Stimulated activated CD8-positive, alpha-beta memory T cell treated with anti-CD3 and anti-CD28 coated beads, Interleukin-12 subunit alpha, Interleukin-12 subunit beta, amount 100 ng/mL, for 1 hour (primary cell): Measurements from ENCODE around the gene WDR5B.
"Not testable (repeated sequence)": the region's sequence is repeated elsewhere in the genome, so short reads cannot be mapped to it uniquely, and the experiment has no call there.

Experiments
- DNase-seq: peaks from one replicate; pipeline ENCODE4 v3.0.0-alpha.2; 2020; ENCODE audit warnings: low read depth

Gene WDR5B

DNA sequence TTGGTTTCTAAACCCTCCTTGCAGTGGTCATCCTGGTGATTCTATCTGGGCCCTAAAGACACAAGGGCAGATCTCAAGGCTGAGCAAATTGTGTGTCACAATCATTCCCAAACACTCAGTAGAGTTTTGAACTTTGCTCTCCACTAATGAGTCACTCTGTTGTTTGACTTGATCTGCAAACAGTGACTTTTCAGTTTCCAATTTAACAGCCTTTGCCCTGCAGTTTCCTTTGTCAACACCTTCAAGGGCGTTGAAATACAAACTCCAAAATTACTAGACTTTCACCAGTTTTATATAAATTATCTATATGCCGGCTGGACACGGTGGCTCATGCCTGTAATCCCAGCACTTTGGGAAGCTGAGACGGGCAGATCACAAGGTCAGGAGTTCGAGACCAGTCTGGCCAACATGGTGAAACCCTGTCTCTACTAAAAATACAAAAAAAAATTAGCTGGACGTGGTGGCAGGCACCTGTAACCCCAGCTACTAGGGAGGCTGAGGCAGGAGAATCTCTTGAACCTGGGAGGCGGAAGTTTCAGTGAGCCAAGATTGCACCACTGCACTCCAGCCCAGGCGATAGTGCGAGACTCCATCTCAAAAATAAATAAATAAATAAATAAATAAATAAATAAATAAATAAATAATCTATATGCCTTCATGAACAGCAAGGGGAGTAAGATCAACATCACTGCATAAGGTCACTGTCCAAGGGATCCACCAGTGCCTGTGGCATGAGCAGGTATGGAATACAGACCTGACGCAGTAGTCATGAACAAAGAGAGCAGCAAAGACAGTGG lies 50.1 kb downstream of the WDR5B start:
- DNase-seq: not testable (repeated sequence)

DNA sequence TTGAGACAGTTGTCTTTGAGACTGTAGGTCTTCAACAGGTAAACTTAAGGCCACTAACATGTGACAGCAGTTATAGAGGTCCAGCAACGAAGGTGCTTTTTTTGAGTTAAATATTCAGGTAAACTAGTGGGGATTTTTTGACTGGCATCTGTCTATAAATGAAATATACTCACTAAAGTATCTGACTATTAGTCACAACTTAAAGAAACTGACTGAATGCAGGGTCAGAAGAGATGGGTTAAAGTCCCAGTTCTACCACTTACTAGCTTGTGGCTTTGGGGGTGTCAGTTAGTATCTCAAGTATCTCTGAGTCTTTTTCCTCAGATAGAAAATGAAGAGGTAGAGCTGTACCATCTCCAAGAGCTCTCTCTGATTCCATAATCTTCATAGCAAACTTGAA lies 50.8 kb downstream of the WDR5B start:
- DNase-seq: no peak

DNA sequence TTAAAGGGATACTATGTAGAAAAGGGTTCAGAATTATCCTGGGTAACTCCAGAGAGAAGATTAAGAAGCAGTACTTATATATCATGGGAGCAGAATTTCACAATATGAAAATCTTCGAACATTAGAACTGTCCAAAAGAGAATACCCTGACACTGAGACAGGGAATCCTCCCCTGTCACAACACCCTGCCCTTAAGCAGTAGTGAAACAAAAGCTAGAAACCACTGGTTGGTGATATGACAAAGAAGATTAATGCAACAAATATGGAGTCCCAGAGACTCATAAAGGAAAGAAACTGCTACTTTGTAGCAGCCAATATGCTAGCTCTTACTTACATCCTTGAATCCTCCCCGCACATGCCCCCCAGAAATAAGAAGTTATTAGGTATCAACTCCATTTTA lies 51.4 kb downstream of the WDR5B start:
- no peak for DNase-seq
